Activated CD8-positive, alpha-beta T cell treated with anti-CD3 and anti-CD28 coated beads for 36 hours (primary cell): Measurements from ENCODE around the gene MYL6. TPM values are rescaled to one million over a fixed set of nuclear protein-coding genes. Genes with fewer than 3 reads are reported as not detected.
A peak's percentile ranks its signal among the peaks of the same experiment; 100 is the strongest.

Source experiments
- ATAC-seq: fragments of 200-7000 bp; cut with Tn5 transposase; one replicate; pipeline ENCODE4 v1.10.0; 2021; ENCODE audit warnings: mild to moderate bottlenecking, moderate library complexity
- CTCF ChIA-PET: fragments of 350-600 bp; sonication (Branson Sonifier 250); formaldehyde crosslinking; loops from one replicate; lab custom pipeline; 2021; ENCODE audit warnings: antibody characterized with exemption; lab: Charles Lee
- POLR2A ChIA-PET: fragments of 350-600 bp; sonication (Branson Sonifier 250); formaldehyde crosslinking; loops from one replicate; lab custom pipeline; 2021; ENCODE audit warnings: antibody characterized with exemption; lab: Charles Lee
- DNase-seq: peaks from one replicate; pipeline ENCODE4 v3.0.0-alpha.2; 2020
- H3K27ac Mint-ChIP-seq: one replicate; pipeline ENCODE4 v1.8.0; 2021; ENCODE audit warnings: mild to moderate bottlenecking, mixed read lengths
- H3K27me3 Mint-ChIP-seq: one replicate; pipeline ENCODE4 v1.8.0; 2021; ENCODE audit warnings: mixed read lengths
- H3K36me3 Mint-ChIP-seq: one replicate; pipeline ENCODE4 v1.8.0; 2021; ENCODE audit warnings: low read depth, mixed read lengths
- H3K4me1 Mint-ChIP-seq: one replicate; pipeline ENCODE4 v1.8.0; 2021; ENCODE audit warnings: low read depth, mixed read lengths
- H3K4me3 Mint-ChIP-seq: one replicate; pipeline ENCODE4 v1.8.0; 2021; ENCODE audit warnings: mild to moderate bottlenecking, moderate library complexity, mixed read lengths
- H3K9me3 Mint-ChIP-seq: one replicate; pipeline ENCODE4 v1.8.0; 2021; ENCODE audit warnings: mixed read lengths
- CTCF ChIP-seq: fragments of 200-600 bp; IDR thresholded peaks from one replicate; pipeline ENCODE4 v1.8.0; 2022; ENCODE audit warnings: antibody characterized with exemption, mild to moderate bottlenecking
- intact Hi-C: fragments of 100-400 bp; cut with micrococcal nuclease; formaldehyde crosslinking; loops from one replicate; pipeline ENCODE4 v1.10.0; 2022
- total RNA-seq, 2 experiments: library from RNA; stranded (reverse); gene quantifications; one replicate each; pipeline ENCODE4 v1.2.3, GENCODE V29; 2021

MYL6 gene
- total RNA-seq, 2 experiments from 2014 or later, result 647 to 663 TPM

- ATAC-seq, result peak; percentile 71
- Mint-ChIP-seq H3K4me3 (peak overlapping the region; percentile 92), H3K27ac (peak overlapping the region; percentile 100), H3K27me3 (no peaks in the 10 kb centered on the region), H3K4me1 (peaks cover 35% of the 10 kb centered on the region), H3K36me3 (peaks cover 9% of the 10 kb centered on the region), H3K9me3 (no peaks in the 10 kb centered on the region)
- peak; percentile 88 for TF ChIP-seq CTCF
- POLR2A ChIA-PET, result interaction anchor here (0.6 to 2.0 kb wide), 18 partner anchors 8 to 365 kb away, joined by 3 to 20 read pairs (median 4); partner anchors contain the start of genes ESYT1, RPL41, SMARCC2 and ZC3H10
- intact Hi-C loops, result loop anchor here (1.0 to 5.0 kb wide), 2 partner anchors 34 to 47 kb away; partner anchors contain the start of genes PA2G4, RPL41 and ZC3H10
- DNase-seq, result peak; percentile 85
- CTCF ChIA-PET, result interaction anchor here (1.0 to 4.3 kb wide), 13 partner anchors 10 to 413 kb away, joined by 3 to 36 read pairs (median 5); partner anchors contain the start of genes ANKRD52, ESYT1, SMARCC2 and STAT2
Observed at GRCh38 chr12:56151672-56152131, 6.5 kb upstream of the MYL6 start.

- no peaks in the 10 kb centered on the region for H3K9me3 Mint-ChIP-seq
- H3K4me1 Mint-ChIP-seq, result peaks cover 33% of the 10 kb centered on the region
- peak within 1 kb of the TSS; percentile 100 for H3K27ac Mint-ChIP-seq
- H3K4me3 Mint-ChIP-seq, result peak within 1 kb of the TSS; percentile 92
- no peaks in the 10 kb centered on the region for H3K27me3 Mint-ChIP-seq
- ATAC-seq (peak; percentile 88), DNase-seq (peak; percentile 98)
- no peak for TF ChIP-seq CTCF
- POLR2A ChIA-PET, result interaction anchor here (0.6 to 2.0 kb wide), 16 partner anchors 9 to 157 kb away, joined by 3 to 20 read pairs (median 4); partner anchors contain the start of genes ESYT1, RPL41, SMARCC2 and ZC3H10
- intact Hi-C loops, result loop anchor here (1.0 to 5.0 kb wide), 2 partner anchors 35 to 48 kb away; partner anchors contain the start of genes PA2G4, RPL41 and ZC3H10
- peaks cover 9% of the 10 kb centered on the region for H3K36me3 Mint-ChIP-seq
- CTCF ChIA-PET, result interaction anchor here (1.0 to 4.3 kb wide), 13 partner anchors 10 to 414 kb away, joined by 3 to 36 read pairs (median 5); partner anchors contain the start of genes ANKRD52, ESYT1, SMARCC2 and STAT2
Observed at GRCh38 chr12:56152132-56152755, 5.9 kb upstream of the MYL6 start, which contains the start of gene MYL6B. TSS of gene MYL6B (plus strand) at chr12:56152587. CDS start at chr12:56153919, 1,332 bp downstream.

- POLR2A ChIA-PET, result interaction anchor here (1.0 to 3.6 kb wide), 3 partner anchors 10 to 35 kb away, joined by 3 to 19 read pairs (median 12); partner anchors contain the start of genes RPL41 and ZC3H10
- CTCF ChIA-PET, result interaction anchor here (3.1 kb wide), 1 partner anchor 37 kb away, joined by 14 read pairs; the partner anchor contains the start of gene SMARCC2
- H3K27me3 Mint-ChIP-seq, result no peaks in the 10 kb centered on the region
- no peaks in the 10 kb centered on the region for H3K9me3 Mint-ChIP-seq
- peak overlapping the region; percentile 100 for H3K27ac Mint-ChIP-seq
- no peak for DNase-seq
- ATAC-seq, result no peak
- no peak for TF ChIP-seq CTCF
- H3K36me3 Mint-ChIP-seq, result peaks cover 12% of the 10 kb centered on the region
- H3K4me1 Mint-ChIP-seq, result peaks cover 36% of the 10 kb centered on the region
- intact Hi-C loops, result loop anchor here (1.0 to 5.0 kb wide), 2 partner anchors 36 to 49 kb away; partner anchors contain the start of genes PA2G4, RPL41 and ZC3H10
- peak overlapping the region; percentile 92 for H3K4me3 Mint-ChIP-seq
Observed at GRCh38 chr12:56152756-56153677, 5.1 kb upstream of the MYL6 start.

- peaks cover 18% of the 10 kb centered on the region for H3K36me3 Mint-ChIP-seq
- intact Hi-C loops, result loop anchor here (5.0 kb wide), 1 partner anchor 36 kb away; the partner anchor contains the start of genes RPL41 and ZC3H10
- no peak for ATAC-seq
- peaks cover 36% of the 10 kb centered on the region for H3K4me1 Mint-ChIP-seq
- no peak for TF ChIP-seq CTCF
- no peaks in the 10 kb centered on the region for H3K27me3 Mint-ChIP-seq
- H3K27ac Mint-ChIP-seq, result no peak overlapping the region
- DNase-seq, result no peak
- peak overlapping the region; percentile 92 for H3K4me3 Mint-ChIP-seq
- H3K9me3 Mint-ChIP-seq, result no peaks in the 10 kb centered on the region
- CTCF ChIA-PET, result interaction anchor here (1.0 to 3.1 kb wide), 4 partner anchors 15 to 36 kb away, joined by 3 to 14 read pairs (median 6); partner anchors contain the start of genes SMARCC2 and ZC3H10
- POLR2A ChIA-PET, result interaction anchor here (0.9 to 3.6 kb wide), 4 partner anchors 9 to 36 kb away, joined by 3 to 19 read pairs (median 4); partner anchors contain the start of genes RPL41 and ZC3H10
Observed at GRCh38 chr12:56153678-56154065, 4.5 kb upstream of the MYL6 start.
